ENCODE data around the gene PPARD. TPM values are rescaled to one million over a fixed set of nuclear protein-coding genes. Genes with fewer than 3 reads are reported as not detected.

Gene PPARD
- total and polyA plus RNA-seq, 2 of the 13 experiments (the other 11 are each of a cell fraction or from before 2014, with no cell fraction given) = 6.1 to 13.3 TPM

- no peak; the same call in 1 of the 2 replicates for TF ChIP-seq HIC2 (CRISPR knock-in tag; IDR thresholded peaks at IDR 0.05; ENCODE audit: low read depth)
- peak; percentile 71 for TF ChIP-seq SPEN (CRISPR knock-in tag; IDR thresholded peaks at IDR 0.05; ENCODE audit: low read depth)
- peak; percentile 80 for TF ChIP-seq MEIS2 (CRISPR knock-in tag; IDR thresholded peaks at IDR 0.05)
- TF ChIP-seq RORA (CRISPR knock-in tag; IDR thresholded peaks at IDR 0.05) = no peak
- no peak for TF ChIP-seq ZNF33A (CRISPR knock-in tag; IDR thresholded peaks at IDR 0.05; ENCODE audit: borderline replicate concordance)
- TF ChIP-seq MIER3 (CRISPR knock-in tag; IDR thresholded peaks at IDR 0.05; ENCODE audit: borderline replicate concordance) = 0 out of 2 replicates have a peak, but pooled peaks have one; percentile 80
- TF ChIP-seq ZNF232 (CRISPR knock-in tag; IDR thresholded peaks at IDR 0.05; ENCODE audit: borderline replicate concordance) = no peak
- 0 out of 2 replicates have a peak, but pooled peaks have one; percentile 65 for TF ChIP-seq RELA (CRISPR knock-in tag; IDR thresholded peaks at IDR 0.05)
- no peak for TF ChIP-seq SOX6 (IDR thresholded peaks at IDR 0.05)
- TF ChIP-seq SOX6 (CRISPR knock-in tag; IDR thresholded peaks at IDR 0.05) = peak; percentile 51
- no peak for TF ChIP-seq BCLAF1 (IDR thresholded peaks at IDR 0.05)
- peak; percentile 70; the same call in 1 of the 2 replicates for TF ChIP-seq ARNTL (CRISPR knock-in tag; IDR thresholded peaks at IDR 0.05)
- peak; percentile 67 for TF ChIP-seq BCL6 (CRISPR knock-in tag; IDR thresholded peaks at IDR 0.05)
- peak; percentile 74; the same call in 1 of the 2 replicates for TF ChIP-seq KDM3A (CRISPR knock-in tag; IDR thresholded peaks at IDR 0.05; ENCODE audit: low read depth)
- no peak for TF ChIP-seq PRPF4 (IDR thresholded peaks at IDR 0.05; ENCODE audit: low read depth, low read length, poor library complexity, severe bottlenecking)
- TF ChIP-seq ZNF784 (CRISPR knock-in tag; IDR thresholded peaks at IDR 0.05; ENCODE audit: borderline replicate concordance) = no peak
- no peak for TF ChIP-seq RNF219 (CRISPR knock-in tag; IDR thresholded peaks at IDR 0.05)
- TF ChIP-seq CREB1 (IDR thresholded peaks at IDR 0.05) = 0 out of 2 replicates have a peak, but pooled peaks have one; percentile 8
- TF ChIP-seq CREB1 (CRISPR knock-in tag; IDR thresholded peaks at IDR 0.05) = no peak
- peak; percentile 78; the same call in 1 of the 2 replicates for TF ChIP-seq KAT8 (CRISPR knock-in tag; IDR thresholded peaks at IDR 0.05)
- peak; percentile 61; the same call in 1 of the 2 replicates for TF ChIP-seq ZNF891 (CRISPR knock-in tag; IDR thresholded peaks at IDR 0.05)
- 0 out of 2 replicates have a peak, but pooled peaks have one; percentile 27 for TF ChIP-seq ZNF576 (CRISPR knock-in tag; IDR thresholded peaks at IDR 0.05)
Observed at GRCh38 chr6:35452183-35453090, 110.1 kb downstream of the PPARD start, which contains the start of gene FANCE (continued).

Data from HepG2 (cell line).